CD4-positive, alpha-beta T cell treated with Interleukin-12 subunit alpha and Interleukin-12 subunit beta, for 1 hour (primary cell): Measurements from ENCODE around the gene ESYT2.
"Not testable (repeated sequence)": the region's sequence is repeated elsewhere in the genome, so short reads cannot be mapped to it uniquely, and the experiment has no call there.

Experiments
- DNase-seq: peaks from one replicate; pipeline ENCODE4 v3.0.0-alpha.2; 2020

ESYT2 gene

DNA sequence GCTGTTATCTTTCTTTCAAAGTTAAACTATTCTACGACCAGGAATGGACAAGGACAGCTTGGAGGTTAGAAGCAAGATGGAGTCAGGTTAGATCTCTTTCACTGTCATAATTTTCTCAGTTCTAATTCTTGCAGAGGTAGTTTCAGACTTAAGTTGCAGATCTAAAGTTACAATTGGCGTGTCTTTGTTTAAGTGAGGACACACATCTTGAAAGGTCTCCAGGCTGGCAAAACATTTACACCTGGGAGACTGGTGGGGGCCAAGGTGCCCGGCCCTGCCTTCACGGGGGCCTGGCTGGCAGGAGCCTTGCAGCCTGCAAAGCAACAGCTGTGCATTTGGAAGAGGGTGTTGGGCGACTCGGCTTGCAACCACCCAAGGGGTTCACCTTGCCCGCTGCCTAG lies 25.4 kb upstream of the ESYT2 start:
- no peak for DNase-seq

DNA sequence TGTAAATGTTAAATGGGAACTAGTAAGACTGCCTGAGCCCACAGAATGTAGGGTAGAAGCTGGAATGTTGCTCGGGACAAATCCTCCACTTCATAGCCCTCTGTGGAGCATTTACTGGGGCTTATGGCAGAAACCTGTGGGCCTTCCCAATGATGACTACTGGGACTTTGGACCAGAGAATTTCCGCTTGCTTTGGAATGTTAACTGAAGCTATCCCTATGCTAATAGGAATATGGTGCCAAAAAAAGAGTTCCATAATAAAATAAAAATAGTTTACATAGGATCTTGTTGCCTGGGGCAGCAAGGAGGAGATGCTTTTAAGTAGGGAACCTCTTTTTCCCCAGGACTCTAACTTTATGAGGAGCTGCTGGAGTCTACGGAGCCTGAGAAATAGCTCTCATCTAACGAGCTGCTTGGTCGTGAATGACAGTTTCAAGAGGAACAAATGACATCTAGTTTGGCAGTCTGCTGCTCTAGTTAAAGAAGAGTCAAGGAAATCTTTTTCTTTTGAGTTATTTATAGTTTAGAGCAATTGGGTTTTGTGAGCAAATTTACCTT lies 21.3 kb upstream of the ESYT2 start:
- no peak for DNase-seq

DNA sequence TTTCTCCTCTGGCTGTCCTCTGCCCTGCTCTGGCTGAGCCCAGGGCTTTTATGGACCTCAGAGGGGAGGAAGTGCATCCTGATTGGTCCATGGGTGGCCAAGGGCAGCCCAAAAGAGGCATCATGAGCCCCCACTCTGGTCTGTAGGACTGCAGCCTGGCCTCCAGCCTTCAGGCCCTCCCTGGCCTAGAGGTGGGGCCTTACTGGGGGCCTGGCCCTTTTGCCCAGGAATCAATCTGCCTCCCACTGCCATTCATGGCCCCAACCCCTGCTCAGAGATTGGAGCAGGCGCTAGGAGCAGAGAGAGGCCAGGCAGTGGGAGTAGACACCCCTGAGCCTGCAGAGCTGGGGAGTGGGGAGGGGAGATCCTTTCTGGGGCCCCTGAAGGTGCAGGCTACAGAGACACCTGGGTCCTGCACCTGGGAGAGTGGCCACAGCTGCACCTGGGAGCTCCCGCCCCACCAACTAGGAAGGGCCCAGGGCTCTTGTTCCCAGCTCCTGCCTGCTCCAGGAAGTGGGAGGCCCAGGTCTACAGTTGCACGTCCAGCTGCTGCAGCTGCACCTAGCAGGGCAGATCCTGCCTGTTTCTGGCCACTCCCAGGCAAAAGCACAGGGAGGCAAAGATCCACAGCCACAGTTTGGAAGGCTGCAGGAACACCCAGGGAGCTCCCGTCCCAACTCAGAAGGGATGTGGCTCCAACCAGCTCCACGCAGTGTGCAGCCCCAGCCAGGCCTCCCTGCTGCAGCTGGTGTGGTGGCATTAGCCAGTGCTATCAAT lies 20.6 kb upstream of the ESYT2 start:
- DNase-seq = no peak

DNA sequence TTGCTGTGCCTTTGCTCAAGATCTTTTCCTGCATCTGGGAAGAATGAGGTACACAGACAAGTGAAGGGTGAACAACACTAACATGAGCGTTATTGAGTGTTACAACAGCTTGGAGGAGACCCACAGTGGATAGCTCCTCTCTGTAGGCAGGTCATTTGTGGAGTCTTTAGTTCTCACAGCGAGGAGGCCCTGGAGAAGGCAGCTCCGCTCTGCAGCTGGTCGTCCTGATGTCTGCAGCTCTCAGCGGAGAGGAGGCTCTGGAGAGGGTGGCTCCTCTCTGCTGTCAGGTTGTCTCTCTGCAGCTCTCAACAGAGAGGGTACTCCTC lies 20.1 kb upstream of the ESYT2 start:
- DNase-seq = no peak

DNA sequence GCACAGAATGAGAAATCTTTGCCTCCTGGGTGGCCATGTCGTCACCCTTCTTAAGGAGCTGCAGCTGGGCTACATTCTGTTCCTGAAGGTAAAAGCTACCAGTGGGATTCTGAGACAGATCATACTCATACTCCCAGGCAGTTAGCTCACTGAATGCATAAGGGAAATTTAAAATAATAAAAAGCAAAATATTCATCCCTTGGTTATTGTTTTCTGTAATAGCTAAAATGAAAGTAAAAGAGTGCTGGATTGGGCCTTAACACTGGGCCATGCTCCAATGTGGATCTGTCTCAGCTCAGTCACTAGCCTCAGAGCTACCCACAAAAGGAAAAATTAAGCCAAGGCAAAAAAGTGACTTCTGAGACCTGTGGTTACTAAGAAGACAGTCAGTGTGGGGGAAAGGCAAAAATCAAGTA lies 18.1 kb upstream of the ESYT2 start:
- DNase-seq = peak; percentile 28

DNA sequence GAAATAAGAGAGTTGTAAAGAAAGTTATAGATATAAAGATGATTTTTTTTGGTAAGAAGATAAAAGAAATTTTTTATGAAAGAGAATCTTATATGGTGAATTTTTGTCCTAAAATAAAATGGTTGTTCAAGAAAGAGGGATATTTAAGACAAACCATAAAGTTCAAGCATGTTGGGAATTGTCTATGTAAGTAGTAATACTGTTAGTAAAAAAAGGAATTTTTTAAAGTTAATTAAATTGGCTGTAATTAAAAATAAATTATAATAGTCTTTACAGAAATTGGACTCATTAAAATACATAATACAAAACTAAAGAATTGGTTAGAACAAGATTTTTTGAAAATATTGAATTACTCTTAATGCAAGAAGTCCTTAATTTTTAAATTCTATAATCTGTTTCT lies 17.0 kb upstream of the ESYT2 start:
- no peak for DNase-seq

DNA sequence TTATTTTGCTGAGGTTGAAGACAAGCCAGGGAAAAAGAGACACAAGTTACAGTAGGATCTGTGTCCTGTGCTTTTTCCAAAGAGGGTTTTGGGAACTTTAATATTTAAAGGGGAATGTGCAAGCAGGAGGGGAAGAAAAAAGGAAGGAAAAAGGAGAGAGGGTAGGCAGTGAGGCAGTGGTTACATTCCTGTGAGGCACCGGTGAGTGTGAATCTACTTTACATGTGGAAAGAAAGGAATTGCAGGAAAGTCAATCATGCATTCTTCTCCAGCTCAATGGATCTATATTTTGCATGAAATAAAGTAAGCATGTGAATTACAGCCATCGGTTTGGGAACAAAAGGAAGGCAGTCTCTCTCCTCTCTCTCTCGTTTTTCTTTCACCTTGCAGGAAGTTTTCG lies 14.5 kb upstream of the ESYT2 start:
- DNase-seq = no peak

DNA sequence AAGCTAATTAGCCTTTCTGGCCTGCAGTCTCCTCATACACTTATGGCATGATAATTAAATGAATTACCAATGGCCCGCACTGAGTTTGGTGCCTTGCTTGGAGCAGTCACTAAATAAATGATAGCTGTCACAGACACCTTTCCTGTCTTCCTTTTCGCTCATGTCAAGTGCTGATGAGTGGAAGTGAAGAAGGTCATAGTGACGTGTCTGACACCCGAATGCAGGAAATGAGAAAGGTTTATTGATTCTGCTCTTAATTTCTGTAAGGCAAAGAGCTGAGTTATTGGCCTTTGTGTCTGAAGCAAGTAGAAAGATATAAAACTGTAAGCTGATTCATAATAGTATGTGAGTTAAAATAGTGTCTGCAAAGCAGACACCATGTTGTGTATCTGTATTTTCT lies 13.2 kb upstream of the ESYT2 start:
- no peak for DNase-seq

DNA sequence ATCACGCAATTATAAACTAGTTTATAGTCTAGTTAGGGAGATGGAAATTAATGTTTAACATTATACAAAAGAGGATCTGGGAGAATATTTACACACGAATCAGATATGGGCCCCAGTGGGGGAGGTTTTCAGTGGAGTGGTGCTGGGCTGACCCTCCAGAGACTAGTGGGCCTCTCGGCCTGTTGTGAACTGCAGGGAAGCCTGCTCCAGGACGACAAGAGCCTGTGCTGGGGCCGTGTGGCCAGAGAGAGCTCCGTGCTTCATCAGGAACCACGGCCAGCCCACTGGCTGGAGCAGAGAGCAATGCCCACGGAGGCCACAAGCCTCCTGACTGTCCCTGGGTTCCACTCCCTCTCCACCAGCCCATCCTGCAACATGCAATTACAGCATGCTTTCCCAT lies 11.3 kb upstream of the ESYT2 start:
- no peak for DNase-seq

DNA sequence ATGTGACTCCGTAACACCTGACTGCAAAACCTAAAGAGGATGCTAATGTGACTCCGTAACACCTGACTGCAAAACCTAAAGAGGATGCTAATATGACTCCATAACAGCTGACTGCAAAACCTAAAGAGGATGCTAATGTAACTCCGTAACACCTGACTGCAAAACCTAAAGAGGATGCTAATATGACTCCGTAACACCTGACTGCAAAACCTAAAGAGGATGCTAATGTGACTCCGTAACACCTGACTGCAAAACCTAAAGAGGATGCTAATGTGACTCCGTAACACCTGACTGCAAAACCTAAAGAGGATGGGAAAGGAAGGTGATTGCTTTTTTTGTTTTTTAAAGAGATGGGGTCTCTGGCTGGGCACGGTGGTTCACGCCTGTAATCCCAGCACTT lies 9.9 kb upstream of the ESYT2 start:
- DNase-seq = not testable (repeated sequence)

DNA sequence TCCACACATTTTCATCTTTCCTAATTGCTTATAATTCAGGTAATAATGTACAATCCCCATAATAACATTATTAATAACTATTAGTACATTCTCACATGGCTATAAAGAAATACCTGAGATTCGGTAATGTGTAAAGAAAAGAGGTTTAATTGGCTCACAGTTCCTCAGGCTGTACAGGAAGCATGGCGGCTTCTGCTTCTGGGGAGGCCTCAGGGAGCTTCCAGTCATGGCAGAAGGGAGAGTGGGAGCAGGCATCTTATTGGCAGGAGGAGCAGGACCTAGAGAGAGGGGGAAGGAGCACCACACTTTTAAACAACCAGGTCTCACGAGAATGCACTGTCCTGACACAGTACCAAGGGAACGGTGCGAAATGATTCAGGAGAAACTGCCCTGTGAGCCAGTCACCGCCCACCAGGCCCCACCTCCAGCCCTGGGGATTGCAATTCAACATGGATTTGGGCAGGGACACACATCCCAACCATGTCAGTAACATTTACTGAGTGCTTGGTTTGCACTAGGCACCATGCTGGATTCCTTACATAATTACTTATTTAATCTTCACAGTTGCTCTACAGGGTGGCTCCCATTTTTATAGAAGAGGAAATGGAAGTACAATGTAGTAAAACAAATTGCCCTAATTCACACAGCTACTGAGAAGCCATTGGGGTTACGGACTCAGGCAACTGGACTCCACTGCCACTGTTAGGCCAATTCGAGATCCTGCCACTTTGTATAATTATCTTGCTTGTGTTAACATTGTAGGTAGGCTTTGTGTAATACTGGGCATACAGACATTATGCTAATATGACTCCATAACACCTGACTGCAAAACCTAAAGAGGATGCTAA lies 8.7 kb upstream of the ESYT2 start:
- DNase-seq = no peak

DNA sequence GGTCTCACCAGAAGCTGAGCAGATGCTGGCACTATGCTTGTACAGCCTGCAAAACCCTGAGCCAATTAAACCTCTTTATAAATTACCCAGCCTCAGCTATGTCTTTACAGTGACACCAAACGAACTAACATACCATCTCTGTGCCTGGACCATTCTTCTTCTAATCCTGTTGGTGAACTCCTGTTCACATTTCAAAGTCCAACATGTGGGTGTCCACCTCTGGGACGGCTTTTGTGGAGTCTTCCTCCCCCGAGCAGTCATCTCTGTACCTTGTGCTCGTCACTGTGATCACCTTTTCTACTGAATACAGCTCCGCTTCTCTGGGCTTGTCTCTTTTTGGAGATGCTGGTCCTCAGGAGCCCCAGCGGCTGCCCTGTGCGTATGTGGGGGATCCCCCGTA lies 7.4 kb upstream of the ESYT2 start:
- no peak for DNase-seq

DNA sequence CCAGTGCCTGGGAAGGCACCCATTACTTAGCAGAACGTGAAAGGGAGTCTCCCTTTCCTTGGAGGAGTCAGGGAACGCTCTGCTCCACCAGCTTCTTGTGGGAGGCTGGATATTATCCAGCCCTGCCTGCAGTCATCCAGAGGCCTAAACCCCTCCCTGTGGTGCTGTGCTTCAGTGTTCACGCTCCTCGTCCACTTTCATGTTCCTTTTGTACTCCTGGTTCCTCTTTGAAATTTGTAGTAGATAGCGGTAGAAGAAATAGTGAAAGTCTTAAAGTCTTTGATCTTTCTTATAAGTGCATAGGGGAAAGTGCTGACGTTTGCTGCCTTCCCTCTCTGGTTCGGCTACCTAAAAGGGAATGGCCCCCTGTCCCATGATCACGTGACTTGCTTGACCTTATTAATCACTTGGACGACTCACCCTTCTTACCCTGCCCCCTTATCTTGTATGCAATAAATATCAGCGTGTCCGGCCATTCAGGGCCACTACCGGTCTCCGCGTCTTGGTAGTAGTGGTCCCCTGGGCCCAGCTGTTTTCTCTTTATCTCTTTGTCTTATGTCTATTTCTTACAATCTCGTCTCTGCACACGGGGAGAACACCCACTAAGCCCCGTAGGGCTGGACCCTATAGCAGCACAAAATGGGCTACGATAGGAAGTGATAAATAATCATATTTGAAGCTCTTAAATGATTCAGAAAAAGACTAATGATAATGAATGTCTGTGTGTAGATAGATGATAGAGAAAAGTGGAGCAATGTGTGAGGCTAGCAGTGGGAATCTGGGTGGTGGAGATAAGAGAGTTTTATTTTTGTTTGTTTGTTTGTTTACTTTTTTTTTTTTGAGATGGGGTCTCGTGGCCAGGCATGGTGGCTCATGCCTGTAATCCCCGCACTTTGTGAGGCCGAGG lies 5.8 kb upstream of the ESYT2 start:
- no peak for DNase-seq

DNA sequence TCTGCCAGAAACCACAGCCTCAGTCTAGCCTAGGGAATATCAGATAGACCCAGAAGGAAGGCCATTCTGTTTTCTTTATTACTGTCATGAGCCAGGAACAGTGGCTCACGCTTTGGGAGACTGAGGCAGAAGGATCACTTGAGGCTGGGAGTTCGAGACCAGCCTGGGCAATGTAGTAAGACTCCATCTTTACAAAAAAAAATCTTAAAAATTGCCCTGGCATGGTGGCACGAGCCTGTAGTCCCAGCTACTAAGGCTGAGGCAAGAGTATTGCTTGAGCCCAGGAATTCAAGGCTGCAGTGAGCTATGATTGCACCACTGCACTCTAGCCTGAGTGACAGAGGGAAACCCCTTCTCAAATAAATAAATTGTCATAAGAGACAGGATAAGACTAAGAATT lies 3.7 kb upstream of the ESYT2 start:
- no peak for DNase-seq

DNA sequence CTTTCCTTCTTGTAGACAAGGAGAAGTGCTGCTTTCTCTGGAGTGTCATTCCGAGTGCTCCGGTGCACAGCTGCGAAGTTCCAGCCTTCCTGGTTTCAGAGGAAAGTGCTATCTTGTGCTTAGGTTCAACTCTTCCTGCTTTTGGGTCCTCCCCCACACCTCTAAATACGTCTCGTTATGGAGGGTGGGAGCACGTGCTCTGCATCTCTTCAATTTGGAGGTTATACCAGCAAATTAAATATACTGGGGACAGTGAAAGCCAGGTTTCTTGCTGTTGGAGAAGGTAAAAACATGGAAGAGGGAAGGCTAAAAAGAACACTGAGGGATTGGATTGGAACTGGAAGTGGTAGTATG lies 2.4 kb upstream of the ESYT2 start:
- no peak for DNase-seq

DNA sequence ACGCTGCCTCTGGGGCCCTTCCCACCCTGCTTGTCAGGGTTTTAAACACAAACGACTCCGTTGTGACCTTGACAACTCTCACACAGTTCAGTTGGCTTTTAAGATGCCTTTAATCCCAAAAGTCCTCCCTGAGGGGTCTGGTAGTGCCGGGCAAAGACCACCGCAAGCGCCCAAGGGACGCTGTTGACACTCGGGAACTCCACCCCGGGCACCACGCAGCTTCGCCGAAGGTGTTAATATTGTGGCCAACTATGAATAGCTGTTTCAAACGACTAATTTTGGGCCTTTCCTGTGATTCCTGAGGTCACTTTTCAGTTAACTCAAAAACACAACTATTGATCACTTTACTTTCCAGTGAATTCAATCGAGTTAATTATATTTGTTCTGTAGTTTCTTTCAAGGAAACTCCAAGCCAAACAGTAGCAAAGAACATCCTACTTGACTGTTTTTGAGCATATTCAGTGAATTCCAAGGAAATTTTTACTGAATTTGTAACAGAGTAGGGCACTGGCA lies 958 bp upstream of the ESYT2 start:
- DNase-seq = no peak

DNA sequence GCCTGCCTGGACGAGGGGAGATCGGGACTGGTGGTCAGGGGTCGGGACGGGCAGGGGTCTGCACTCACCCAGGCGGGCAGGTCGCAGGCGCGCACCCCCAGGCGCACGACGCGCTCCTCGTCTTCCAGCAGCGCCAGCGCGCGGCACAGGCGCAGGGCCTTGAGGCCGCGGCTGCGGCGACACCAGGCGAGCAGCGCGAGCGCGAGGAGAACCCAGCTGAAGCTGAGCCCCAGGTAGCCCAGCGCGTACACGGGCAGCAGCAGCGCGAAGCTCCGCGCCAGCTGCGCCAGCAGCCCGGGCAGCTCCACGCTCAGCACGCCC lies 328 bp downstream of the ESYT2 start:
- peak; percentile 74 for DNase-seq

DNA sequence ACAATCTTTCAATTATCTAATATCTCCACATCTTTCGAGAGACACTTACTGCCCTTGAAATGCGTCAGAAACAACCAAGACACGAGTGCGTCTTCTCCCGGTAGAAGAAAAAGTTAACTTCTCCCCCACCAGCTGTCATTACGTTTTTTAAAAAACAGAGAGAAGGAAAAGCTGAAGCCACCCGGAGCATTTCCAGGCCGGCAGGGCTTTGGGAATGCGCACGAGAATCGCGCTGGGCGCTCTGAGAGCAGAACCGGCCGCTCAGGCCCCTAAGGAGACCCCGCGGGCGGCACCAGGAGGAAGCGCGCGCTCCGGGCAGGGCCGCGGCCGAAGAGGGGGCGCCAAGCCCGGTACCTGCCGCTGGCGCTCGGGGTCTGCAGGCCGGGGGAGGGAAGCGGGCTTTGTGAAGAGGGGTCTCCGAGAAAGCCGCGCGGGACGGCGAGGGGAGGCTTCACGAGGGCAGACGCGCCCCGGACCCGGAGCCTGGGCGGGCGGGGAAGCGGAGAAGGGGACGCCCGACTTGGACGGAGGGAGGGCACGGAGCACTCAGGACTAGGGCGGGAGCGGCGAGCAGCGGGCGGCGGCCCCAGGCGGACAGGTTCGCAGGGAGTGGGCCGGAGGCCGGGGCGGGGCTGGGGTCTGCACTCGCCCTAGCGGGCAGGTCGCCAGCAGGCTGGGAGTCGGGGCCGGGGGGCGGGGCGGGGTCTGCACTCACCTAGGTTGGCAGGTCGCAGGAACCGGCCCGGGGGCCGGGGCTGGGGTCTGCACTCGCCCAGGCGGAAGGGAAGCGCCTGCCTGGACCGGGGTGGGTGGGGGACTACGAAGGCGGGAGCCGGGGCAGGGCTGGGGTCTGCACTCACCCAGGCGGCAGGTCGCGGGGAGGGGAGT lies 932 bp downstream of the ESYT2 start:
- DNase-seq = no peak

DNA sequence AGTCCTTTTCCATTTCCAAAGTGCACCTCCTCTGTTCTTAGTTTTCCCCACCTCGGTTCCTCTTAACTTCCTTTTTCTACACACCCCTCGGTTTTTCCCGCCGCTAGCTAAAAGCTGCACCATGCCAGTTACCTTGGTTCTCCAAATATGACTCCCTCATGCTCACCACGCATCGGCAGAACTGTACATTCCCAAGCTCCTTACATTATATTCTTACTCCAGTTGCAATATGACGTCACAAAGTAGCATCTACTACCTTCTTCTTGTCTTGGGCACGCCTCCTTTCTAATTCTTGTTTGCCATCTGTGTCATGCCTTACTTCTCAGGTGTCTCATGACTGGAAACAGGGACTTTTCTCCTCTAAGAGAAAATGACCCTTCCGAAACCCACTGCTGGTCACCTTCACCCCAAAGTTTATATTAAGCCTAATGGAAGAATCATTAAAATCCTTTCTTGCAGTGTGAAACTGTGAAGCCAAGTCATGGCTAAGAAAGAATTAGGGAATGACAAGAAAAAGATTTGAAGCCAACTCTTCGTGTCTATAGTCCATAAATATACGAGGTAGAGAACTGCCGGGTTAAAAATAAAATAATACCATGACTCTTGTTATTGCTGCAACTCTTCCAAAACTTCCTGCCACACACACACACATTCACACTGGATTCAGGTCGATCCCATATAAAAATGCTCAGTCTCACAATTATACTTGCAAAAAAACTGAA lies 1.7 kb downstream of the ESYT2 start:
- DNase-seq = peak; percentile 63

DNA sequence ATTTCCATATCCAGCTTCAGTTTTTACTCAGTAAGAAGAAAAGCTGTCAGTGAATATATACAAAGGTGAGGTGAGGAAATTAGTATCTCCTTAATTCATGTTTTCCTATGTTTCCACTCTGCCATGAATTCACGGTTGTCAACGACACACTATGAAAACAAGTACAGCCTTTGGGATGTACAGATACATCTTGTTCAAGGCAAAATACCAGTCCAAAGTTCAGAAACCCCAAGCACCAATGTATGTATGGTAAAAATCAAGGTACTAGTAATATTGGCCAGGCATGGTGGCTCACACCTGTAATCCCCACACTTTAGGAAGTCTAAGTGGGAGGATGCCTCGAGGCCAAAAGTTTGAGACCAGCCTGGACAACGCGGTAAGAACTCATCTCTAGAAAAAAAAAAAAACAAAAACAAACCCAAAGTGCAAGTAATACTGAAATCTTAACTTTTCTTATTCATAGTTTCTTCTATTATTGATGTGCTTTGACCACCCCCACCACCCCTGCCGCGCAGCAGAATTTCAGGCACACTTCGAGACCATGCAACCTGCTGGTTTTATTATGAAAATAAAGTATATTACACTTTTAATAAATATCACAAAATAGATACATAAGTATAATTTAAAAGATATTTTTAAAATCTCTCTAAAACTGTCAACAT lies 3.5 kb downstream of the ESYT2 start:
- DNase-seq = no peak

DNA sequence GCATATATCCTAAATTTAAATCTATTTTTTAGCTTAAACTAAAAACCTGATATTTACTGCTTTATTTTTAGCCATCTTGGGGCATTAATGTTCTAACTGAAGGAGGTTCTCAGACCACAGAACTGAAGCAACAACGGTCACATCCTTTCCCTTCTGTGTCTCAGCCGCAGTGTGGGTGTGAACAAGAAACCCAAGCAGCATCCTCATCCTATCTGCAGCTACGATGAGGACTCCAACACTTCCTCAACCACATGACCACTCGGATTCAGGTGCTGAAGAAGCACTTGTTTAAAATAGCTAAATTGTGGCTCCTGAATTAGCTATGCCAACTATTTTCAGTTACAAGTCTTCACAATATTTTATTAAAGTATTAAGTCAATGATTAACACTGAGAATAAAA lies 5.3 kb downstream of the ESYT2 start:
- peak; percentile 85 for DNase-seq
